Osteoblast (primary cell): ENCODE measurements around the gene PSMB7. TPM values are rescaled to one million over a fixed set of nuclear protein-coding genes. Genes with fewer than 3 reads are reported as not detected.
A peak's percentile ranks its signal among the peaks of the same experiment; 100 is the strongest.

ENCODE experiments used
- DNase-seq: peaks from one replicate; pipeline ENCODE4 v3.0.0; 2011; ENCODE audit warnings: low spot score, mixed read lengths; ENCODE audit not compliant: insufficient read length; ENCODE audit errors: missing footprints
- H2AFZ ChIP-seq: 2 replicates; pipeline ENCODE4 v1.6.0; 2011; ENCODE audit warnings: mild to moderate bottlenecking, low read length
- H3K27ac ChIP-seq: 2 replicates; pipeline ENCODE4 v1.5.1; 2011; ENCODE audit warnings: mild to moderate bottlenecking, low read depth, low read length, moderate library complexity
- H3K27me3 ChIP-seq: 2 replicates; pipeline ENCODE4 v1.6.0; 2012; ENCODE audit warnings: mild to moderate bottlenecking, control low read depth, inconsistent platforms, low read length, moderate library complexity; ENCODE audit not compliant: insufficient read depth
- H3K36me3 ChIP-seq: 2 replicates; pipeline ENCODE4 v1.5.1; 2011; ENCODE audit warnings: mild to moderate bottlenecking, low read length, control low read depth, moderate library complexity; ENCODE audit not compliant: insufficient read depth
- H3K4me1 ChIP-seq: 2 replicates; pipeline ENCODE4 v1.5.1; 2011; ENCODE audit warnings: mild to moderate bottlenecking, low read length, control low read depth, moderate library complexity; ENCODE audit not compliant: insufficient read depth
- H3K4me2 ChIP-seq: 2 replicates; pipeline ENCODE4 v1.6.0; 2011; ENCODE audit warnings: mild to moderate bottlenecking, low read length; ENCODE audit not compliant: insufficient read depth
- H3K4me3 ChIP-seq: fragments of 200-600 bp; sonication (generic); 3 replicates; pipeline ENCODE4 v1.5.1; 2012; ENCODE audit warnings: mild to moderate bottlenecking, low read length, inconsistent platforms; ENCODE audit not compliant: insufficient read depth
- H3K79me2 ChIP-seq: 2 replicates; pipeline ENCODE4 v1.6.0; 2012; ENCODE audit warnings: mild to moderate bottlenecking, low read length, control low read depth, inconsistent platforms; ENCODE audit not compliant: insufficient read depth
- H3K9me3 ChIP-seq: 2 replicates; pipeline ENCODE4 v1.5.1; 2011; ENCODE audit warnings: low read depth, low read length, control low read depth
- H4K20me1 ChIP-seq: 2 replicates; pipeline ENCODE4 v1.6.0; 2012; ENCODE audit warnings: mild to moderate bottlenecking, low read length, control low read depth; ENCODE audit not compliant: insufficient read depth
- CTCF ChIP-seq: IDR thresholded peaks from 2 replicates; pipeline ENCODE4 v1.5.1; 2011; ENCODE audit warnings: mild to moderate bottlenecking, low read depth, low read length, moderate library complexity; ENCODE audit errors: extremely low read depth
- total RNA-seq: library from RNA; depleted of rRNA; stranded (reverse); fragments of >200 nt; gene quantifications from 2 replicates; pipeline ENCODE4 v1.2.3, GENCODE V29; 2012

Gene PSMB7
- total RNA-seq, 1 donor, result 136 TPM

DNA sequence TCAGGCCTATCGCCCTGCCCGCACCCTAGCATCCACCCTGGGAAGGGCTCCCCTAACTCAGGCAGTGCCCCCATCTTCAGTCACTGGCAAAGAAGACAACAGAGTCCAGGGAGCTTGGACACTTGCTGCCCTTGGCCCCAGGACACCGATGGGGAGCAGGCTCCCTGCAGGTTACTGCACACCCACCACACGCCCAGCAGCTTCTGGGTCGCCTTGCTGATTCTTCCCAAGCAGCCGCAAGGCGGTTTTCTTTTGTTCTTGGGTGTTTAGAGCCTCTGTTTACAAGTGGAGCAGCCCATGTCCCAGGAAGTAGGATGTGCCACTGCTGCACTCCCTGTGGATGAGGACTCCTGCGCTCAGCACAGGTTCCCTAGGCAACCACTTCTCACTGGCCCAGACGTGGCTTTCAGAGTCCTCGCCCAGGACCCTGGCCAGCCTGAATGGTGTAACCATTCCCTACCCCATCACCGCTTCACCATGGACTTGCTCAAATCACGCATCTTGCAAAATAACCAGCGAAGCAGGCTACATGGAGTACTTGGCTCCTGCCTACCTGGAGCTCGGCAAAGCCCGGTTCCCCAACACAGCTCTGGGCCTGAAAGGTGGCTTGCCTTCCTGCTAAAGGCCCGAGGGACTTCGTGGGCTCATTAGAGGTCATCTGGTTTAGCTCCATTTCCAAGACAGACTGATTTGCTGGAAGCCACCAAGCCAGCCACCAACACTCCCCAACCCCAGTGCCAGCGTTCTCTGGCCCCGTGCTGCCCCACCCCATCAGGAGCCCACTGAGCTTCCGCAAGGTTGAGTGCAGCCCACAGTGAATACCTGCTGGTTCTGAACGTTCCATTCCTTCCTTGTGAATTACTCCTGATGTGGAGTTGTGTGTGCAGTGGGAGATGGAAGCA lies 60.0 kb downstream of the PSMB7 start:
- H3K4me1 ChIP-seq, result no peaks in the 10 kb centered on the region
- no peak overlapping the region for H2AFZ ChIP-seq
- peaks cover 80% of the 10 kb centered on the region for H4K20me1 ChIP-seq
- no peak for DNase-seq
- peaks cover 66% of the 10 kb centered on the region for H3K36me3 ChIP-seq
- H3K4me2 ChIP-seq, result no peak overlapping the region
- no peaks in the 10 kb centered on the region for H3K9me3 ChIP-seq
- peaks cover 63% of the 10 kb centered on the region for H3K79me2 ChIP-seq
- H3K27ac ChIP-seq, result no peak overlapping the region
- TF ChIP-seq CTCF, result no peak
- H3K4me3 ChIP-seq, result no peak overlapping the region
- H3K27me3 ChIP-seq, result no peaks in the 10 kb centered on the region

GRCh38 chr9:124354346-124355038 lies 60.8 kb downstream of the PSMB7 start:
- Histone ChIP-seq H3K9me3 (no peaks in the 10 kb centered on the region), H3K79me2 (peaks cover 55% of the 10 kb centered on the region), H3K4me3 (no peak overlapping the region), H2AFZ (no peak overlapping the region), H3K36me3 (peaks cover 74% of the 10 kb centered on the region), H3K27ac (peak overlapping the region; percentile 68), H3K4me2 (no peak overlapping the region), H4K20me1 (peaks cover 78% of the 10 kb centered on the region), H3K4me1 (no peaks in the 10 kb centered on the region), H3K27me3 (no peaks in the 10 kb centered on the region)
- no peak for DNase-seq
- TF ChIP-seq CTCF, result no peak

DNA sequence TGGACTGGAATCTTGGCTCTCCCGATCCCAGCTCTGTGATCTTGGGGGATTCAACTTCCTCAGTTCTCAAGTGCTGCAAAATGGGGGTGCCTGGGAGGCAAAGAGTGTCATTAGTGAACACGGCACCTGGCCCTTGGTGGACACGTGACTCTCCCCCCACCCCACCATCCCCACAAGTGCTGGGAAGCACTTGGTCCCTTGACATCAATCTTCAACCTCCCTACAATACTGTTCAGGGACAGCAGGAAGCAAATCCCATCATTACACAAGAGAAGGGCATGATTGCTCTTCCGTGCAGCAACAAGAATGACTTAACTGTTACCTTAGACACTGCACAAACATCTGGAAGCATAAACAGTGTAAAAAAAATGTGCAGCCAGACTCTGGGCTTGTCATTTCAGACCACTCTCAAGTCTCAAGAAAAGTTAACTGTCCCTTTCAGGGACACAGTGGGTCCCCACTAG lies 61.4 kb downstream of the PSMB7 start:
- peaks cover 80% of the 10 kb centered on the region for H3K36me3 ChIP-seq
- no peak for DNase-seq
- peak overlapping the region; percentile 68 for H3K27ac ChIP-seq
- no peak overlapping the region for H2AFZ ChIP-seq
- H3K9me3 ChIP-seq, result no peaks in the 10 kb centered on the region
- H3K4me1 ChIP-seq, result no peaks in the 10 kb centered on the region
- peaks cover 49% of the 10 kb centered on the region for H3K79me2 ChIP-seq
- H3K4me2 ChIP-seq, result no peak overlapping the region
- H3K27me3 ChIP-seq, result no peaks in the 10 kb centered on the region
- no peak for TF ChIP-seq CTCF
- H4K20me1 ChIP-seq, result peaks cover 75% of the 10 kb centered on the region
- H3K4me3 ChIP-seq, result no peak overlapping the region
